ENCODE results near the gene KDM5B. TPM values are rescaled to one million over a fixed set of nuclear protein-coding genes. Genes with fewer than 3 reads are reported as not detected.
A peak's percentile ranks its signal among the peaks of the same experiment; 100 is the strongest.

KDM5B gene
- total RNA-seq, 6 experiments from 2014 or later: 12.0 to 22.6 (median 16.1) TPM

GRCh38 chr1:202807451-202807925 lies 733 bp downstream of the KDM5B start:
- Histone ChIP-seq H3K27ac (peak overlapping the region; percentile 56 to 87 (median 74)), H3K9me3 (no peaks in the 10 kb centered on the region), H3K4me3 (peak overlapping the region; percentile 77 to 96 (median 95)), H3K27me3 (no peaks in the 10 kb centered on the region), H3K36me3 (no peaks in the 10 kb centered on the region), H3K4me1 (peaks cover 0 to 18% (median 3%) of the 10 kb centered on the region in 4 donors)
- peak in 3 of 4 donors; percentile 1 to 7 (median 5) for ATAC-seq
- TF ChIP-seq POLR2A (IDR thresholded peaks at IDR 0.05) (no peak), CTCF (IDR thresholded peaks at IDR 0.05) (no peak)
- WGBS (ENCODE audit: insufficient coverage, low coverage, low lambda C conversion rate, missing lambda C conversion rate): 5% methylated on average over 24 of the region's 45 CpGs
- intact Hi-C loops (cut with DNase I): no loop called here
- peak; percentile 37 to 60 (median 56) for DNase-seq

DNA sequence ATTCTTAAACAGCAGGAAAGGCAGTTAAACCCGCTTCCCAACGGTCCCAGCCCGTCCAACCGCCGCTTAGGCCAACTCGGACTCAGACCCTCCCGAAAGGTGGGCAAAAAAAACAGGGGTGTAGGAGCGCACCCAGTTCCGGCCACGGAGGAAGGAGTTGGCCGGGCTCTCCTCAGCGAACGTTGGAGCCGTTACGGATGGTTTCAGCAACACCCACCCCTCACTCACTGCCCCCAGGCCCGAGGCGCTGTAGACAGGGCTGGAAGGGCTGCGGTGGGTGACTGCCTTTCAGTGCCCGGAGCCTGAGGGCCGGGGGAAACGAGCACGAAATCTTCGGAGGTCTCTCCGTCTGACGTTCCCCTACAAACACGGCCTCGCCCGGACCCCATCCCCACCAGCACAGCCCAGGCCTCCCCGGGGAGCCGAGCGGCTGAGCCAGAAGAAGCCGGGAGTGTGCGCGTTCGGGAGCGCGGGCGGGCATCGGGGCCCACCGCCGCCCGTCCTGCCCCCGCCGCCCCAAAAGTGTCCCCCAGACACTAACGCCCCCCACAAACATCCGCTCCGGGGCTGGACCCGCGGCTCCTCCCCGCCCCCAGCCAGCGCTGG lies 1.3 kb downstream of the KDM5B start:
- Histone ChIP-seq H3K4me1 (peaks cover 0 to 18% (median 3%) of the 10 kb centered on the region in 4 donors), H3K36me3 (no peaks in the 10 kb centered on the region), H3K27ac (peak overlapping the region; percentile 15 to 87 (median 56)), H3K4me3 (peak overlapping the region; percentile 77 to 96 (median 95)), H3K27me3 (no peaks in the 10 kb centered on the region), H3K9me3 (no peaks in the 10 kb centered on the region)
- no peak for TF ChIP-seq POLR2A (IDR thresholded peaks at IDR 0.05)
- no peak for TF ChIP-seq CTCF (IDR thresholded peaks at IDR 0.05)
- WGBS (ENCODE audit: insufficient coverage, low coverage, low lambda C conversion rate, missing lambda C conversion rate): 7% methylated on average over 11 of the region's 51 CpGs
- intact Hi-C loops (cut with DNase I): no loop called here
- DNase-seq (peak; percentile 29 to 56 (median 53)), ATAC-seq (peak in 1 of 4 donors; percentile 1)

DNA sequence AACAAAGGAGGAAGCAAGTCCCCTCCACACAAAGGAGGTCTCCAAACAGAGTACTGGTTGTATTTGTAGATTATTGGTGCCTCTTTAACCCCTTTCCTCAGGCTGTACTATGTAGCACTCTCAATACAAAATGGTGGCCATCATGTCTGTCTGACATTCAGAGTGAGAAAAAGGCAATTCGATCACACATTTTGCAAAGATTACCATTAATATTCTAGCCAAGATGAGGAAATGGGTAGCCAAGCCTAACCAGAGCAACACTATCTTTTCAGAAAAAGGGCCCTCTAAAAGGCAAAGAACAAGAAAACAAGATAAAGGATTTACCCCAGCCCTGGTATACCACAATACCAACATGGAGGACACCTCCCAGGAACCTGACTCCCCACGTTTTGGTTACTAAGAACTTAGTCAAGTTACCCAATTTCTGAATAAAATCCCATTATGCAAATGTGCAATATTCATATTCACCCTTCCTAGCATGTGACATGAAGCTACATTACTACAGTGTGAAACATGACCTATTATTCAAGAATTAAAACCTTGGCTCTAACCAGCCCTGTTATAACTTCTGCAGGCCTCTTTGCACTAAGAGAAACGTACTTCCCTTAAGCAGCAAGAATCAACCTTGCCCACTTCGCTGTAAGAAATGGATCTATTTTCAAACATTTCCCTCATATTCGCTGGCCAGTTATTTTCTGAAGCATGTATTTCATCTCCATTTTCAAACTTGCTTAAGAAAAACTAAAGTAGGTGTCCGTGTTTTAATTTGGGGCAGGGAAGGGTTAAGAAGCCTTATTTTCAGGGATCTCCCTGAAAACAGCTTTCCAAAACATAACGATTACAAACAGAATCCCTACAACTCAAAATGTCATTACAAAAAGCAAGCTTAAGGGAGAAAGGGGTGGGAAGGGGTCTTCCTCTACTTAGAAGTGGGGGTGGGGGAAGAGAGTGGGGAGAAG lies 2.1 kb downstream of the KDM5B start:
- ATAC-seq (no peak), DNase-seq (no peak)
- Histone ChIP-seq H3K4me3 (peak overlapping the region; percentile 77 to 96 (median 95)), H3K4me1 (peaks cover 0 to 14% (median 3%) of the 10 kb centered on the region in 4 donors), H3K9me3 (no peaks in the 10 kb centered on the region), H3K36me3 (no peaks in the 10 kb centered on the region), H3K27ac (peak overlapping the region; percentile 15 to 87 (median 56)), H3K27me3 (no peaks in the 10 kb centered on the region)
- 37% methylated on average over 6 of the region's 7 CpGs for WGBS (ENCODE audit: insufficient coverage, low coverage, low lambda C conversion rate, missing lambda C conversion rate)
- TF ChIP-seq POLR2A (IDR thresholded peaks at IDR 0.05): no peak
- no peak for TF ChIP-seq CTCF (IDR thresholded peaks at IDR 0.05)
- intact Hi-C loops (cut with DNase I): no loop called here

DNA sequence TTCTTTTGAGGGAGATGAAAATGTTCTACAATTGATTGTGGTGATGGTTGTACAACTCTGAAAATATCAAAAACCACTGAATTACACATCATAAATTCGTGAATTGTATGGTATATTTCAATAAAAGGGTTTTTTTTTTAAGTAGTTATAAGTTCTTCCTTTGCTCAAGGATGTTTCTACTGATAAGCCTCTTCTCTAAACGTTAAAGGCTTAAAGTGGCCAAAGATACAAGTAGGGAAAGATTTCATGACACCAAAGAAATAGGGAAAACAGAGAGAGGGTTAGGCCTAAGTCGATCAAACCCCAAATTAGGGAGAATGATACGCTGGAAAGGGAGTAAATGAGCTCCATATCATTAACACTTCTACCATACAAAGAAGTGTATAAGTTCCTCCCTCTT lies 4.1 kb downstream of the KDM5B start:
- no peak for DNase-seq
- WGBS (ENCODE audit: insufficient coverage, low coverage, low lambda C conversion rate, missing lambda C conversion rate): 58% methylated on average over 4 of the region's 4 CpGs
- TF ChIP-seq CTCF (IDR thresholded peaks at IDR 0.05): no peak
- no peak for TF ChIP-seq POLR2A (IDR thresholded peaks at IDR 0.05)
- Histone ChIP-seq H3K9me3 (no peaks in the 10 kb centered on the region), H3K4me1 (peaks cover 0 to 12% (median 0%) of the 10 kb centered on the region in 4 donors), H3K36me3 (no peaks in the 10 kb centered on the region), H3K27me3 (no peaks in the 10 kb centered on the region), H3K4me3 (no peak overlapping the region), H3K27ac (no peak overlapping the region)
- ATAC-seq: no peak
- intact Hi-C loops (cut with DNase I): no loop called here
